Activated CD4-positive, alpha-beta memory T cell treated with anti-CD3 and anti-CD28 coated beads, Interleukin-2, amount 10 ng/mL, durations not matched to agents 7 days and 5 days (primary cell): ENCODE data around the gene CHMP1B. TPM values are rescaled to one million over a fixed set of nuclear protein-coding genes. Genes with fewer than 3 reads are reported as not detected.
A peak's percentile ranks its signal among the peaks of the same experiment; 100 is the strongest.

Source experiments
- CTCF ChIA-PET: fragments of 350-600 bp; sonication (Branson Sonifier 250); formaldehyde crosslinking; loops from one replicate; lab custom pipeline; 2021; ENCODE audit warnings: antibody characterized with exemption, inconsistent platforms; lab: Charles Lee
- POLR2A ChIA-PET: fragments of 350-600 bp; sonication (Branson Sonifier 250); formaldehyde crosslinking; loops from one replicate; lab custom pipeline; 2021; ENCODE audit warnings: antibody characterized with exemption; lab: Charles Lee
- DNase-seq: peaks from one replicate; pipeline ENCODE4 v3.0.0-alpha.2; 2020
- H3K27ac Mint-ChIP-seq: one replicate; pipeline ENCODE4 v1.8.0; 2021; ENCODE audit warnings: mild to moderate bottlenecking, mixed read lengths
- H3K27me3 Mint-ChIP-seq: one replicate; pipeline ENCODE4 v1.8.0; 2021; ENCODE audit warnings: mixed read lengths
- H3K36me3 Mint-ChIP-seq: one replicate; pipeline ENCODE4 v1.8.0; 2021; ENCODE audit warnings: low read depth, mixed read lengths
- H3K4me1 Mint-ChIP-seq: one replicate; pipeline ENCODE4 v1.8.0; 2021; ENCODE audit warnings: mixed read lengths
- H3K4me3 Mint-ChIP-seq: one replicate; pipeline ENCODE4 v1.8.0; 2021; ENCODE audit warnings: mild to moderate bottlenecking, mixed read lengths
- H3K9me3 Mint-ChIP-seq: one replicate; pipeline ENCODE4 v1.8.0; 2021; ENCODE audit warnings: mixed read lengths
- total RNA-seq, 2 experiments: library from RNA; stranded (reverse); gene quantifications; one replicate each; pipeline ENCODE4 v1.2.3, GENCODE V29; 2021

The CHMP1B gene
- total RNA-seq, result 10 to 100 TPM; 26.8 to 28.0 TPM

- ChIA-PET CTCF (no interaction called here), POLR2A (interaction anchor here (0.7 to 3.0 kb wide), 9 partner anchors 9 to 1936 kb away, joined by 3 to 25 read pairs (median 4); partner anchors contain the start of genes IMPA2 and MPPE1)
- Mint-ChIP-seq H3K36me3 (peaks cover 10% of the 10 kb centered on the region), H3K4me3 (peak within 1 kb of the TSS; percentile 99), H3K27me3 (peaks cover 7% of the 10 kb centered on the region), H3K4me1 (peaks cover 29% of the 10 kb centered on the region), H3K27ac (peak within 1 kb of the TSS; percentile 99), H3K9me3 (no peaks in the 10 kb centered on the region)
- DNase-seq, result peak; percentile 98
Measured at GRCh38 chr18:11851146-11851805, at the start of gene CHMP1B. TSS of gene CHMP1B (plus strand) at chr18:11851413. CDS start at chr18:11851512, 99 bp downstream.

GRCh38 chr18:11801573-11801972 is 49.6 kb upstream of the CHMP1B start:
- no peaks in the 10 kb centered on the region for H3K36me3 Mint-ChIP-seq
- DNase-seq, result no peak
- ChIA-PET POLR2A (no interaction called here), CTCF (no interaction called here)
- peaks cover 14% of the 10 kb centered on the region for H3K27me3 Mint-ChIP-seq
- H3K9me3 Mint-ChIP-seq, result no peaks in the 10 kb centered on the region
- no peak overlapping the region for H3K27ac Mint-ChIP-seq
- H3K4me3 Mint-ChIP-seq, result no peak overlapping the region
- H3K4me1 Mint-ChIP-seq, result no peaks in the 10 kb centered on the region

- ChIA-PET POLR2A (no interaction called here), CTCF (no interaction called here)
- H3K4me3 Mint-ChIP-seq, result no peak overlapping the region
- H3K27ac Mint-ChIP-seq, result no peak overlapping the region
- H3K9me3 Mint-ChIP-seq, result no peaks in the 10 kb centered on the region
- peaks cover 14% of the 10 kb centered on the region for H3K27me3 Mint-ChIP-seq
- no peaks in the 10 kb centered on the region for H3K4me1 Mint-ChIP-seq
- no peaks in the 10 kb centered on the region for H3K36me3 Mint-ChIP-seq
- DNase-seq, result no peak
Measured at GRCh38 chr18:11802158-11802557, 49.1 kb upstream of the CHMP1B start.

GRCh38 chr18:11802586-11802985 is 48.6 kb upstream of the CHMP1B start:
- no peak for DNase-seq
- H3K27ac Mint-ChIP-seq, result no peak overlapping the region
- POLR2A ChIA-PET, result no interaction called here
- H3K27me3 Mint-ChIP-seq, result peaks cover 14% of the 10 kb centered on the region
- H3K9me3 Mint-ChIP-seq, result no peaks in the 10 kb centered on the region
- CTCF ChIA-PET, result no interaction called here
- no peaks in the 10 kb centered on the region for H3K4me1 Mint-ChIP-seq
- H3K4me3 Mint-ChIP-seq, result no peak overlapping the region
- H3K36me3 Mint-ChIP-seq, result no peaks in the 10 kb centered on the region

- H3K9me3 Mint-ChIP-seq, result no peaks in the 10 kb centered on the region
- H3K4me3 Mint-ChIP-seq, result no peak overlapping the region
- no peaks in the 10 kb centered on the region for H3K4me1 Mint-ChIP-seq
- DNase-seq, result no peak
- ChIA-PET CTCF (interaction anchor here (0.7 kb wide), 1 partner anchor 32 kb away, joined by 3 read pairs; no protein-coding TSS in a partner anchor), POLR2A (no interaction called here)
- no peaks in the 10 kb centered on the region for H3K36me3 Mint-ChIP-seq
- H3K27me3 Mint-ChIP-seq, result peaks cover 9% of the 10 kb centered on the region
- no peak overlapping the region for H3K27ac Mint-ChIP-seq
Measured at GRCh38 chr18:11807233-11807632, 44.0 kb upstream of the CHMP1B start.

- DNase-seq, result no peak
- Mint-ChIP-seq H3K27ac (no peak overlapping the region), H3K36me3 (no peaks in the 10 kb centered on the region), H3K4me1 (no peaks in the 10 kb centered on the region), H3K27me3 (peaks cover 9% of the 10 kb centered on the region), H3K4me3 (no peak overlapping the region), H3K9me3 (no peaks in the 10 kb centered on the region)
- ChIA-PET POLR2A (no interaction called here), CTCF (no interaction called here)
Measured at GRCh38 chr18:11808001-11808855, 43.0 kb upstream of the CHMP1B start.

- Mint-ChIP-seq H3K27me3 (peaks cover 9% of the 10 kb centered on the region), H3K27ac (no peak overlapping the region), H3K36me3 (no peaks in the 10 kb centered on the region), H3K4me3 (no peak overlapping the region), H3K4me1 (no peaks in the 10 kb centered on the region), H3K9me3 (no peaks in the 10 kb centered on the region)
- DNase-seq, result no peak
- POLR2A ChIA-PET, result no interaction called here
- CTCF ChIA-PET, result no interaction called here
Measured at GRCh38 chr18:11809895-11810294, 41.3 kb upstream of the CHMP1B start.

GRCh38 chr18:11810379-11810778 is 40.8 kb upstream of the CHMP1B start:
- Mint-ChIP-seq H3K27ac (no peak overlapping the region), H3K27me3 (peaks cover 6% of the 10 kb centered on the region), H3K9me3 (no peaks in the 10 kb centered on the region), H3K4me1 (no peaks in the 10 kb centered on the region), H3K4me3 (no peak overlapping the region), H3K36me3 (no peaks in the 10 kb centered on the region)
- CTCF ChIA-PET, result no interaction called here
- no peak for DNase-seq
- POLR2A ChIA-PET, result no interaction called here

GRCh38 chr18:11811009-11811408 is 40.2 kb upstream of the CHMP1B start:
- no peak overlapping the region for H3K4me3 Mint-ChIP-seq
- H3K27ac Mint-ChIP-seq, result no peak overlapping the region
- no peaks in the 10 kb centered on the region for H3K27me3 Mint-ChIP-seq
- H3K4me1 Mint-ChIP-seq, result no peaks in the 10 kb centered on the region
- CTCF ChIA-PET, result no interaction called here
- no peaks in the 10 kb centered on the region for H3K9me3 Mint-ChIP-seq
- DNase-seq, result no peak
- no peaks in the 10 kb centered on the region for H3K36me3 Mint-ChIP-seq
- POLR2A ChIA-PET, result no interaction called here

GRCh38 chr18:11817229-11817628 is 34.0 kb upstream of the CHMP1B start:
- H3K4me3 Mint-ChIP-seq, result no peak overlapping the region
- peaks cover 14% of the 10 kb centered on the region for H3K27me3 Mint-ChIP-seq
- H3K36me3 Mint-ChIP-seq, result no peaks in the 10 kb centered on the region
- ChIA-PET CTCF (no interaction called here), POLR2A (no interaction called here)
- H3K27ac Mint-ChIP-seq, result no peak overlapping the region
- no peaks in the 10 kb centered on the region for H3K4me1 Mint-ChIP-seq
- no peak for DNase-seq
- no peaks in the 10 kb centered on the region for H3K9me3 Mint-ChIP-seq

- H3K27me3 Mint-ChIP-seq, result peaks cover 14% of the 10 kb centered on the region
- ChIA-PET POLR2A (no interaction called here), CTCF (no interaction called here)
- no peak overlapping the region for H3K27ac Mint-ChIP-seq
- no peaks in the 10 kb centered on the region for H3K4me1 Mint-ChIP-seq
- DNase-seq, result no peak
- H3K9me3 Mint-ChIP-seq, result no peaks in the 10 kb centered on the region
- H3K36me3 Mint-ChIP-seq, result no peaks in the 10 kb centered on the region
- H3K4me3 Mint-ChIP-seq, result no peak overlapping the region
Measured at GRCh38 chr18:11818486-11819203, 32.6 kb upstream of the CHMP1B start.

GRCh38 chr18:11819938-11820337 is 31.3 kb upstream of the CHMP1B start:
- DNase-seq, result no peak
- ChIA-PET POLR2A (no interaction called here), CTCF (no interaction called here)
- H3K4me1 Mint-ChIP-seq, result no peaks in the 10 kb centered on the region
- no peaks in the 10 kb centered on the region for H3K9me3 Mint-ChIP-seq
- peaks cover 14% of the 10 kb centered on the region for H3K27me3 Mint-ChIP-seq
- H3K4me3 Mint-ChIP-seq, result no peak overlapping the region
- no peaks in the 10 kb centered on the region for H3K36me3 Mint-ChIP-seq
- H3K27ac Mint-ChIP-seq, result no peak overlapping the region

GRCh38 chr18:11820697-11821096 is 30.5 kb upstream of the CHMP1B start:
- DNase-seq, result no peak
- CTCF ChIA-PET, result no interaction called here
- POLR2A ChIA-PET, result no interaction called here
- Mint-ChIP-seq H3K36me3 (no peaks in the 10 kb centered on the region), H3K4me1 (no peaks in the 10 kb centered on the region), H3K4me3 (no peak overlapping the region), H3K9me3 (no peaks in the 10 kb centered on the region), H3K27ac (no peak overlapping the region), H3K27me3 (peaks cover 14% of the 10 kb centered on the region)
